Hematopoietic multipotent progenitor cell (in vitro differentiated cells): ENCODE results near the gene ASCC2. TPM values are rescaled to one million over a fixed set of nuclear protein-coding genes. Genes with fewer than 3 reads are reported as not detected.
"Not testable (repeated sequence)": the region's sequence is repeated elsewhere in the genome, so short reads cannot be mapped to it uniquely, and the experiment has no call there.

Source experiments
- DNase-seq, 3 donors: peaks; one replicate each; pipeline ENCODE4 v3.0.0-alpha.2; 2011 to 2015; ENCODE audit warnings: low read depth in 2 of 3, low spot score in 2 of 3
- total RNA-seq: library from RNA; depleted of rRNA; stranded (reverse); fragments of >200 nt; gene quantifications from one replicate; pipeline ENCODE4 v1.2.3, GENCODE V29; 2012

ASCC2 gene
- total RNA-seq, 1 donor: 34.5 TPM

DNA sequence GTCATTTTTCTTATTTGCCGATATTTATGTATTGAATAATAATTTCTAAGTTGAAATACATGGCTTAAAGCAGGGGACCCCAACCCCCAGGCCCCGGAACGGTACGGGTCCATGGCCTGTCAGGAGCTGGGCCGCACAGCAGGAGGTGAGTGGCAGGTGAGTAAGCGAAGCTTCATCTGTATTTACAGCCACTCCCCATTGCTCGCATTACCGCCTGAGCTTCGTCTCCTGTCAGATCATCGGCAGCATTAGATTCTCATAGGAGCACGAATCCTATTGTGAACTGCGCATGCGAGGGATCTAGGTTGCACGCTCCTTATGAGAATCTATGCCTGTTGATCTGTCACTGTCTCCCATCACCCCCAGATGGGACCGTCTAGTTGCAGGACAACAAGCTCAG is 75.8 kb downstream of the ASCC2 start:
- DNase-seq: no peak

DNA sequence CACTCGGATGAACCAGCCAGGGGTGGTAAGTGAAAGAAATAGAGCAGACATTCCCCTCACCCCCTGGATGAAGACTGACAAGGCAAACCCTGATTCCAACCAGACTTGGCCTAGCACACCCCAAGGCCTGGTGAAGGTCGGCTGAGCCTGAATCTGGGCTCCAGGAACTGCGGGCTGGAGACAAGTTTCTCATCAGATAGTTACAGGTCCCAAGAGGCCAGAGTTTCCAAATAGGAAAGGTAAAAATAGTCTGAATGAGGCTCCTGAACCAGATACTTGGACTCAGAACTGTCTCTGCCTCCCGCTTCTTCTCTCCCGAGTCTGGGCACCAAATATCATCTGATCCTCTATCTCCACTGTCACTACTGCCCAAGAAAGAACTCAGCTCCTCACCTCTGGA is 79.1 kb downstream of the ASCC2 start:
- DNase-seq: no peak

DNA sequence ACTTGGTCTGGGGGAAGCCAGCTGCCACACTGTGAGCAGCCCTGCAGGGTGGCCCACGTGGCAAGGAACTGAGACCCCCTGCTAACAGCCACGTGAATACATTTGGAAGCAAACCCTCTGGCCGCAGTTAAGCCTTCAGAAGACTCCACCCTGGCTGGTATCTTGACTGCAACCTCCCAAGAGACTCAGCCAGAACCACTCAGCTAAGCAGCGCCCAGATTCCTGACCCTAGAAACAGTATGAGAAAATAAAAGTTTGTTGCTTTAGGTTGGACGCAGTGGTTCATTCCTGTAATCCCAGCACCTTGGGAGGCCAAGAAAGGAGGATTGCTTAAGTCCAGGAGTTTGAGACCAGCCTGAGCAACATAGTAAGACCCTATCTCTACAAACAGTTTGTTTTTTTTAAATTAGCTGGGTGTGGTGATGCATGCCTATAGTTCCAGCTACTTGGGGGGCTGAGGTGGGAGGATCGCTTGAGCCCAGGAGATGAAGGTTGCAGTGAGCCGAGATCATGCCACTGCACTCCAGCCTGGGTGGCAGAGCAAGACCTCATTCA is 79.9 kb downstream of the ASCC2 start:
- no peak for DNase-seq

- DNase-seq: no peak
Measured at GRCh38 chr22:29757096-29757495, 81.0 kb downstream of the ASCC2 start.

- no peak for DNase-seq
Measured at GRCh38 chr22:29756341-29756740, 81.7 kb downstream of the ASCC2 start.

GRCh38 chr22:29755889-29756288 is 82.2 kb downstream of the ASCC2 start:
- no peak for DNase-seq

DNA sequence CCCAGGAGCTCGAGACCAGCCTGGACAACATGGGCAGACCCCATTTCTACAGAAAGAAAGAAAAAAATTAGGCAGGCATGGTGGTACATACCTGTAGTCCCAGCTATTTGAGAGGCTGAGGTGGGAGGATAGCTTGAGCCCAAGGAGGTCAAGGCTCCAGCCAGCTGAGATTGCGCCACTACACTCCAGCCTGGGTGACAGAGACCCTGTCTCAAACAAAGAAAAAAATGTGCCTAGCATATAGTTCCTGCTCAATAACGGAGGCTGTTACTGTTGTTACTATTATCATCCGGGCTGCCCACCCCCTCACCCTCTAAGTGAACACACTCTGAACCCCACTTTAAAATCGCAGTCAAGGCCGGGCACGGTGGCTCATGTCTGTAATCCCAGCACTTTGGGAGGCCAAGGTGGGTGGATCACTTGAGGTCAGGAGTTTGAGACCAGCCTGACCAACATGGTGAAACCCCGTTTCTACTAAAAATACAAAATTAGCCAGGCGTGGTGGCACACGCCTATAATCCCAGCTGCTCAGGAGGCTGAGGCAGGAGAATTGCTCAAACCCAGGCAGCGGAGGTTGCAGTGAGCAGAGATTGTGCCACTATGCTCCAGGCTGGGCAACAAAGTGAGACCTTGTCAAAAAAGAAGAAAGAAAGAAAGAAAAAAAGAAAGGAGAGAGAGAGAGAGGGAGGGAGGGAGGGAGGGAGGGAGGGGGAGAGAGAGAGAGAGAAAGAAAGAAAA is 83.2 kb downstream of the ASCC2 start:
- not testable (repeated sequence) for DNase-seq

GRCh38 chr22:29753808-29754657 is 84.0 kb downstream of the ASCC2 start:
- DNase-seq: no peak

DNA sequence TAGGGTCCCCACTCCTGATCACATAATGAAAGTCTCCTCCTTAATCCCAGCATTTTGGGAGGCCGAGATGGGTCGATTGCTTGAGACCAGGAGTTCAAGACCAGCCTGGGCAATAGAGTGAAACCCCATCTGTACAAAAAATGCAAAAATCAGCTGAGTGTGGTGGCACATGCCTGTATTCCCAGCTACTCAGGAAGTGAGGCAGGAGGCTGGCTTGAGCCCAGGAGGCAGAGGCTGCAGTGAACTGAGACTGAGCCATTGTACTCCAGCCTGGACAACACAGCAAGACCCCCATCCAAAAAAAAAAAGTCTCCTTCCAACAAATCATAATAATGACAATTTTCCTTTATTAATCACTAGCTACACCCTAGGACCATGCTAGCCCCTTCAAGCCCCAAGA is 86.4 kb downstream of the ASCC2 start:
- DNase-seq: no peak

GRCh38 chr22:29750559-29751538 is 87.2 kb downstream of the ASCC2 start:
- no peak for DNase-seq

DNA sequence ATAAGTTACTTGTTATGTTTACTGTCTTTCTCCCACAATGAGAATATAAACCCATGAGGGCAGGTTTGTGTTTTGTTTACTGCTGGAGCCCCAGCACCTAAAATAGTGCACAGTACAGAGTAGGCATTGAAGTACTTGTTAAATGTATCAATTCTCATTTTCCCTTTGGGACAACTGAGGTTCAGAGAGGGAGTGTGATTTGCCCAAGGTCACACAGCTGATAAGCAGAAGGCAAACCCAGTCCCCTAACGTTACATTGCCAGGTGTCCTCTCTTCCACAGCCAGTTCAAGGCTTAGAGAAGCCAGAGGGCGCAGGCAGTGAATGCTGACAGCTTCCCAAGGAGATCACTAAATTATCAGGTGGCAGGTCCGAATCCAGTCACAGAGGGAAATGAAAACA is 88.0 kb downstream of the ASCC2 start:
- no peak for DNase-seq

DNA sequence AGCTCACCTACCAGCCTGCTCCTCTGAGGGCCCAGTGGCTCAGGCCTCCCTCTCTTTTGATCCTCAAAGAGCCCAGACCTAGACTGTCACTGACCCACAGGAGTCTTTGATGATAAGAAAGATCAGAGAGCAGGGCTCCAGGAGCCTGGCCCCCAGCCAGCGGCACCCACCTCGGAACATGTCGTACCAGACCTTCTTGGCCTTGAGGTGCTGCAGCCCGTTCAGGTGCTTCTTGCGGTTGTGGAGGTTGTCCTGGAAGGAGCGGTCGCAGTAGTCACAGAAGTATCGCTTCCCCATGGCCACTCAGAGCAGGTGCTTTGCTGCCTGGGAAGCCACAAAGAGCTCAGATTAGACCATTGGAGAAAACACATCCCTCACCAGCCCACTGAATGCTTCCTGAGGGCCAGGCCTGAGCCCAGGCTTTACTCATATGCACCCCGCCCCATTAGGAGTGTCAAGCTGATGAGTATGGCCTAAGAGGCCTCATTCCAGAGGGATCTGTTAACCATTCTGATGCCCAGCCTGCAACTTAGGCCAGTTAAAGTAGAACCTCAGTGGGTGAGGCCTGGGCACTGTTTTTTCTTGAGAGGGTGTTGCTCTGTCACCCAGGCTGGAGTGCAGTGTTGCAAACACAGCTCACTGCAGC is 89.7 kb downstream of the ASCC2 start:
- DNase-seq: no peak

DNA sequence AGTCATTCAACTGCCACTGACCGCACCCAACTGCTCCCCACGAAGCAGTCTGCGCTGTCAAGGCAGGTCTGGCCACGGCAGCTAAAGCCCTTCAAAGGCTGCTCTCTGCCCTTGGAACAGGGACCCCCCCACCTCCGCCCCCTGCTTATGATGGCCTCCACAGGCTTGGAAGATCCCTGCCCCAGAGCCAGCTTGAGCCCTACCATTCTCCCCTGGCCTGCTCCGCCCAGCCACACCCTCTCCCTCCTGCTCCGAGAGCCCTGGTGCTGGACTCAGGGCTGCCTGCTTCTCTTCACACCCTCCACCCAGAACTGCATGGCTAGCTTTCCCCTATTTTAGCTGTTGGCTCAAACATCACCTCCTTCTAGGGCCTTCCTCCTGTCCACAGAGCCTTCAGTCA is 90.2 kb downstream of the ASCC2 start:
- DNase-seq: no peak

- no peak for DNase-seq
Measured at GRCh38 chr22:29744902-29745301, 93.2 kb downstream of the ASCC2 start.

- DNase-seq: no peak
Measured at GRCh38 chr22:29742326-29742725, 95.7 kb downstream of the ASCC2 start.

DNA sequence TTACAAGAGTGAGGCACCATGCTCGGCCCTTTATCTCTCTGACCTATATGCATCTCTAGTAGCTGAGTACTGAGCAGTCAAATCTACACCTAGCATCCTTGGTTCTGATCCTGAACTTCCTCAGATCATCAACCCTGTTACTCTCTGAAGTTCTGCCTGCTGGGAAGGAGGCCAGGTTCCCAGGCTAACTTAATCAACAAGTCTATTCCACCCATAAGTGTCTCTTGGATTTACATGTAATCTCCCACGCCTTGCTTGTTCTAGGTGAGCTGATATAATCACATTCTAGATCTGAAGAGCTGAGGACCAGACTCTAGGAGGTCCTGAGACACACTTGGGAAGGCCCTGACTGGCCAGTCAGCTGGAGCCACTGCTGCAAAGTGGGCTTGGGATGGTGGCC is 96.1 kb downstream of the ASCC2 start:
- DNase-seq: no peak

GRCh38 chr22:29740216-29740615 is 97.9 kb downstream of the ASCC2 start:
- no peak for DNase-seq

DNA sequence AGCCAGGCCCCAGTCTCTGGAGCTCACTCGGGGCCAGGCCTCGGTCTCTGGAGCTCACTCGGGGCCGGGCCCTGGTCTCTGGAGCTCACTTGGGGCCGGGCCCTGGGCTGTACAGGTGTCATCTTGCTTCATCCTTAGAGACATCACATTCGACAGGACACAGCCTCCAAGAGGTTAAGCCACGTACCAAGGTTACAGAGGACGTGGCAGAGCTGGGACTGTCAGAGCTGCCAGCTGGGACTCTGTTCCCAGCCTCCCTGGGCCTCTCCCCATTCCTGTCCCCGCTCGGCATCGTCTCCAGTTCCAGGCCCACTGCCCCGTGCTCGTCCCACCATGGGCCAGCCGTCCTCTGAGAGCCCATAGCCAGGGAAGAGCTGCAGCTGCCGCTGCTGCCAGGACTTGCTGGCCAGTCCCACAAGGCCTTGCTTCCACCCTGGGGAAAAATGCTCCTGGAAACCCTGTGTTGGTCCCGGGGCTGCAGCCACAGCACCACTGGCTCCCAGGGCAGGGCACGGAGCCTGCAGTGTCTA is 98.7 kb downstream of the ASCC2 start:
- no peak for DNase-seq
